Epithelial cell of esophagus (primary cell): ENCODE data around the gene KIF26A.
A peak's percentile ranks its signal among the peaks of the same experiment; 100 is the strongest.

ENCODE experiments used
- DNase-seq: peaks from one replicate; pipeline ENCODE4 v3.0.0; 2010; ENCODE audit warnings: low read depth
- H3K4me3 ChIP-seq: 2 replicates; pipeline ENCODE4 v1.5.1; 2011; ENCODE audit warnings: mild to moderate bottlenecking, low read length, control low read depth
- TF ChIP-seq, protein P1 (sequence below): IDR thresholded peaks from 2 replicates; pipeline ENCODE4 v1.5.1; 2011; ENCODE audit warnings: low read depth, mild to moderate bottlenecking, low read length, control low read depth, inconsistent platforms; ENCODE audit not compliant: insufficient read depth; ENCODE audit errors: missing control alignments

The KIF26A gene

DNA sequence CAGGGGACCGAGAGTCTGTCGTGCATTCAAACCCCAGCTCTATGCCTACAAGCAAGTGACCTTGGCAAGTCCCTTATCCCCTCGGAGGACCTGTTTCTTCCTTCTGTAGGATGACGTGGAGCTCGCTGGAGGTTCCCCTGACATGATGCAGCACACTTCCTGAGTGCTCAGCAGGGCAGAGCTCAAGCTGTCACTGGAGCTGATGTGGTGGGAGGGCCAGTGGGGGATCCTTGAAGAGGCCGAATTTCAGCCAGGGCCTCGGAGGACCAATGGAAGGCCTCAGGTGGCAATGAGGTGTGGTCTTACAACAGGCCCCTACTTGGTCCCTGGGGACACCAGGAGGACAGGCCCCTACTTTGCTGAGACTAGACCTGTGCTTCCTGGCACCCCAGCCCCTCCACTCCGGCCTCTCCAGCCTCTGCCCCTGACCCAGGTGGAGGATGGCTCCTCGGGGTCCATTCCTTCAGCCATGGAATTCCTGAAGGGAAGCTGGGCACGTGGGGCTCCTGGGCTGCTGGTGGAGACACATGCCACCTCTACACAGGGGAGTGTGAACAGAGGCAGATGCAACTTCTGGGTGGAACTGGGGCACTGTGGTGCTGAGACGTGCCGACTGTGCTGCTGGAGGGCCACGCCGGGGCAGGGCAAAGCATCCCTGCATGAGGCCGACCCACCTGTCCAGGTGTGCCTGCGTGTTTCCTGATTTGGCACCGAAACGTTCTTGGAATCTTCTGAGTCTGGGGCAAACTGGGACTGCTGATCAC lies 18.7 kb upstream of the KIF26A start:
- TF ChIP-seq, protein P1, sequence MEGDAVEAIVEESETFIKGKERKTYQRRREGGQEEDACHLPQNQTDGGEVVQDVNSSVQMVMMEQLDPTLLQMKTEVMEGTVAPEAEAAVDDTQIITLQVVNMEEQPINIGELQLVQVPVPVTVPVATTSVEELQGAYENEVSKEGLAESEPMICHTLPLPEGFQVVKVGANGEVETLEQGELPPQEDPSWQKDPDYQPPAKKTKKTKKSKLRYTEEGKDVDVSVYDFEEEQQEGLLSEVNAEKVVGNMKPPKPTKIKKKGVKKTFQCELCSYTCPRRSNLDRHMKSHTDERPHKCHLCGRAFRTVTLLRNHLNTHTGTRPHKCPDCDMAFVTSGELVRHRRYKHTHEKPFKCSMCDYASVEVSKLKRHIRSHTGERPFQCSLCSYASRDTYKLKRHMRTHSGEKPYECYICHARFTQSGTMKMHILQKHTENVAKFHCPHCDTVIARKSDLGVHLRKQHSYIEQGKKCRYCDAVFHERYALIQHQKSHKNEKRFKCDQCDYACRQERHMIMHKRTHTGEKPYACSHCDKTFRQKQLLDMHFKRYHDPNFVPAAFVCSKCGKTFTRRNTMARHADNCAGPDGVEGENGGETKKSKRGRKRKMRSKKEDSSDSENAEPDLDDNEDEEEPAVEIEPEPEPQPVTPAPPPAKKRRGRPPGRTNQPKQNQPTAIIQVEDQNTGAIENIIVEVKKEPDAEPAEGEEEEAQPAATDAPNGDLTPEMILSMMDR: no peak
- peak; percentile 65 for DNase-seq
- peak overlapping the region; percentile 62 for H3K4me3 ChIP-seq

DNA sequence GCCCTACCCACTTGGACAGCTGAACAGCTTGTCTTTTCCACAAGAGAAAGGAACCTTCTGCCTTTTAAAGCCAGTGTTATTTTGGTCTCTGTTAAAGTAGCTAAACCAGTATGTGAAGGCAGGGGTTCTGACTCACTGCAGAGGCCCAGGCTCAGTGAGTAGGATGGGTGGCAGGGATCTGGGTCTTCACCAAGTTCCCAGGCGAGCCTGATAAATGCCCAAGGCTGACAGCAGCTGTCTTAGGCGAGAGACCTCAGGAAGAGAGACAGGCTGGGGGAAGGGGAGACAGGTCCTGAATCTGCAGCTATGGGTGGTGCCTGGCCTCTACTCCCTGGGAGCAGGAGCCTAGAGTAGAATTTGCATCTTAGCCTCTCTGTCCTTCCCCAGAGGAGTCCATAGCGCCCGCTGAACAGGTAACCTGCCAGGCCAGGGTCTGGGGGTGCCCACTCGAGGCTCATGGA lies 18.1 kb upstream of the KIF26A start:
- TF ChIP-seq, protein P1: no peak

DNA sequence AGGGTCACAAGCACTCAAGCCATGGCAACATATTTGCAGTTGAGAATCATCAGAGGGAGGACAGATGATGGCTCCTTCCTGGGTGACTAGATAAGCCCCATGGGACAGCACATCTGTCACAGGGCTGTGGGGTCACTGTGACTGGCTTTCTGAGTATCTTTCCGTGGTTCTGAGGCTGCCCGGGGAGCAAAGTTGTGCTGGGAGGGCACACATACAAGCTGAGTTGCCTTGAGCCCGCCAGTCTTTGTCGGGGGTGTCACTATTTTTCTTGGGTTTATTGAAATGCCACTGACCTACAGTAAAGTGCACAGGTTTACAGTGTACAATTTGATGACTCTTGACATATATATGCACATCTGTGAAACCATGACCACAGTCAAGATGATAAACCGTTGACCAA lies 17.2 kb upstream of the KIF26A start:
- TF ChIP-seq, protein P1: no peak
- H3K4me3 ChIP-seq: no peak overlapping the region
- no peak for DNase-seq

More for the DNA sequence above, 18.1 kb upstream of the KIF26A start:
- no peak overlapping the region for H3K4me3 ChIP-seq
- DNase-seq: peak; percentile 75

DNA sequence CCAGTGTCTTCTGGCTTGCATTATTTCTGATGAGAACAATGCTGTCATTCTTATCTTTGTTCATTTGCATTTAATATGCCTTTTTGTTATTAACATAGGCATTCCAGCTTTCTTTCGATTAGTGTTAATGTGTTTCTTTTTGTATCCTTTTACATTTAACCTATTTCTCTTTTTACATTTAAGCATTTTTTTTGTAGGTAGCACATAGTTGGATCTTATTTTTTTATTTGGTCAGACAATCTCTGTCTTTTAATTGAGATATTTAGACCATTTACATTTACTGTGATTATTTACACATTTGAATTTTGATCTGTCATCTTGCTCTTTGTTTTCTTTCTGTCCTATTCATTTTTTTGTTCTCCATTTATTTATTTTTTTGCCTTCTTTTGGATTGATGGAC lies 14.5 kb upstream of the KIF26A start:
- TF ChIP-seq, protein P1: no peak
- H3K4me3 ChIP-seq: no peak overlapping the region
- no peak for DNase-seq

DNA sequence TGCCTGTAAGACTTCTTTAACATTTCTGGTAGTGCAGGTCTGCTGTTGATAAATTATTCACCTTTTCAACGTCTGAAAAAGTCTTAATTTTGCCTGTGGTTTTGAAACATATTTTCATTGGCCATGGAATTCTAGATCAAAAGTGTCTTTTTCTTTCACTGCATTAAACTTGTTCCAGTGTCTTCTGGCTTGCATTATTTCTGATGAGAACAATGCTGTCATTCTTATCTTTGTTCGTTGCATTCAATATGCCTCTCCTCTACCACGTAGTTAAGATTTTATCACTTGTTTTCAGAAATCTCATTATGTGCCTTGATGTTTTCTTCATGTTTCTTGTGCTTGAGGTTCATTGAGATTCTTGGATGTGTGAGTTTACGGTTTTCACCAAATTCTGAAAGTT lies 13.4 kb upstream of the KIF26A start:
- TF ChIP-seq, protein P1: no peak
- H3K4me3 ChIP-seq: no peak overlapping the region
- DNase-seq: no peak

DNA sequence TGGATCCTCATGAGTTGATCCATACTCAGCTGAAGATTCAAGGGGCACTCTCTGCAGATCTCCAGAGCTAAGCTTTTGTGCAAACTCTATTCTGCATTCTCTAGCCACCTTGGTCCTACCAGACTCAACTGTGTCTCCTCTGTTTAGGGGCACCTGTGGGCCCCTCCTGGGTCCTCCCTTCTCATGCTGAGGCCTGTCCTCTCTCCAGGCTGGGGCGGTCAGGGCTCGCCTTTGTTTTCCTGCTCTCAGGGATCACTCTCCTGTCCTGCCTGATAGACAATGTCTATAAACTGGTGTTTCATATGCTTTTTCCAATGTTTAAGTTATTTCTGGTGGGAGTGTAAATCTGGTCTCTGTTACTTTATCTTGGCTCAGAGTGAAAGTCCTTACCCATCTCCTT lies 11.6 kb upstream of the KIF26A start:
- H3K4me3 ChIP-seq: no peak overlapping the region
- DNase-seq: no peak
- TF ChIP-seq, protein P1: no peak

DNA sequence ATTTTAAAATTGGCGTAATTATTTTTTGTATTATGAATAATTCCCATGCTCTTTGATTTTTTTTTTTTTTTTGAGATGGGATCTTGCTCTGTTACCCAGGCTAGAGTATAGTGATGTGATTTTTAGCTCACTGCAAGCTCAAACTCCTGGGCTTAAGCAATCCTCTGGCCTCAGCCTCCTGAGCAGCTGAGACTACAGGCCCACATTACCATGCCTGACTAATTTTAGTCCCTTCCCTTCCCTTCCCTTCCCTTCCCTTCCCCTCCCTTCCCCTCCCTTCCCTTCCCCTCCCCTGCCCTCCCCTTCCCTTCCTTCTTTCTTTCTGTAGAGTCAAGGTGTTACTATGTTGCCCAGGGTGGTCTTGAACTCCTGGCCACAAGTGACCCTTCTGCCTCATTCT lies 9.4 kb upstream of the KIF26A start:
- TF ChIP-seq, protein P1: no peak
- H3K4me3 ChIP-seq: no peak overlapping the region
- no peak for DNase-seq
